SU-DHL-6 (cell line): ENCODE results near the gene IFNL4.

ENCODE experiments used
- H2AFZ ChIP-seq: fragments of 200-600 bp; sonication (generic); 2 replicates; pipeline ENCODE4 v1.6.1; 2014; ENCODE audit warnings: low read depth, mild to moderate bottlenecking, moderate library complexity, mixed read lengths, antibody characterized with exemption, low read length; ENCODE audit not compliant: severe bottlenecking
- H3F3A ChIP-seq: fragments of 200-600 bp; shearing (Covaris generic); 2 replicates; pipeline ENCODE4 v1.6.0; 2016; ENCODE audit warnings: antibody characterized with exemption, mild to moderate bottlenecking; ENCODE audit not compliant: insufficient read depth
- H3K27ac ChIP-seq: fragments of 200-600 bp; sonication (generic); 2 replicates; pipeline ENCODE4 v1.5.1; 2016; ENCODE audit warnings: low read depth, mild to moderate bottlenecking, low read length, moderate library complexity, mixed read lengths
- H3K27me3 ChIP-seq: fragments of 200-600 bp; sonication (generic), shearing (Covaris generic); 2 replicates; pipeline ENCODE4 v1.6.0; 2014; ENCODE audit warnings: mild to moderate bottlenecking, low read length
- H3K36me3 ChIP-seq: fragments of 200-600 bp; sonication (generic); 2 replicates; pipeline ENCODE4 v1.6.1; 2014; ENCODE audit warnings: mild to moderate bottlenecking, low read length, mixed read lengths
- H3K4me2 ChIP-seq: fragments of 300-600, 200-600 bp; shearing (Covaris generic), sonication (generic); 2 replicates; pipeline ENCODE4 v1.6.0; 2014; ENCODE audit warnings: low read length, low read depth, mild to moderate bottlenecking; ENCODE audit not compliant: poor library complexity, severe bottlenecking
- H3K4me3 ChIP-seq: fragments of 200-600 bp; sonication (generic); 2 replicates; pipeline ENCODE4 v1.5.1; 2014; ENCODE audit warnings: antibody characterized with exemption, low read length, mild to moderate bottlenecking, mixed read lengths; ENCODE audit not compliant: insufficient read depth, poor library complexity, severe bottlenecking
- H3K79me2 ChIP-seq: fragments of 200-600 bp; sonication (generic); 2 replicates; pipeline ENCODE4 v1.6.1; 2014; ENCODE audit warnings: mild to moderate bottlenecking, low read length, moderate library complexity; ENCODE audit not compliant: insufficient read depth
- H3K9ac ChIP-seq: fragments of 200-600 bp; sonication (generic); 2 replicates; pipeline ENCODE4 v1.7.0; 2014; ENCODE audit warnings: mild to moderate bottlenecking, low read length
- H3K9me2 ChIP-seq: fragments of 200-600 bp; sonication (generic); replicated peaks from 2 replicates; pipeline ENCODE4 v1.6.1; 2014; ENCODE audit warnings: low read length; ENCODE audit not compliant: insufficient read depth
- H3K9me3 ChIP-seq: fragments of 200-600 bp; sonication (generic); 2 replicates; pipeline ENCODE4 v1.6.1; 2014; ENCODE audit warnings: low read length, mixed read lengths; ENCODE audit not compliant: insufficient read depth
- H4K20me1 ChIP-seq: fragments of 200-600 bp; sonication (generic); 2 replicates; pipeline ENCODE4 v1.6.1; 2014; ENCODE audit warnings: low read depth, mild to moderate bottlenecking, antibody characterized with exemption, low read length, moderate library complexity, mixed read lengths
- EZH2phosphoT487 ChIP-seq: fragments of 200-600 bp; sonication (generic), shearing (Covaris generic); conservative IDR thresholded peaks from 2 replicates; pipeline ENCODE4 v1.6.1; 2018; ENCODE audit warnings: mild to moderate bottlenecking, antibody characterized with exemption, low read length, moderate library complexity, mixed read lengths
- TF ChIP-seq, protein P1 (sequence below): fragments of 200-600 bp; sonication (generic); IDR thresholded peaks from one replicate; pipeline ENCODE4 v1.5.1; 2017; ENCODE audit warnings: antibody characterized with exemption, mild to moderate bottlenecking, low read length, moderate library complexity; ENCODE audit not compliant: insufficient read depth, poor library complexity, severe bottlenecking

IFNL4 gene

GRCh38 chr19:39248806-39249205, at the start of gene IFNL4:
Gene IFNL4 (minus strand): TSS chr19:39248856.
- H3F3A ChIP-seq, result no peaks in the 10 kb centered on the region
- H3K27ac ChIP-seq, result no peak within 1 kb of the TSS
- H3K9me2 ChIP-seq, result no peaks in the 10 kb centered on the region
- no peaks in the 10 kb centered on the region for H3K27me3 ChIP-seq
- no peaks in the 10 kb centered on the region for H3K36me3 ChIP-seq
- no peak within 1 kb of the TSS for H3K4me2 ChIP-seq
- TF ChIP-seq, protein P1, sequence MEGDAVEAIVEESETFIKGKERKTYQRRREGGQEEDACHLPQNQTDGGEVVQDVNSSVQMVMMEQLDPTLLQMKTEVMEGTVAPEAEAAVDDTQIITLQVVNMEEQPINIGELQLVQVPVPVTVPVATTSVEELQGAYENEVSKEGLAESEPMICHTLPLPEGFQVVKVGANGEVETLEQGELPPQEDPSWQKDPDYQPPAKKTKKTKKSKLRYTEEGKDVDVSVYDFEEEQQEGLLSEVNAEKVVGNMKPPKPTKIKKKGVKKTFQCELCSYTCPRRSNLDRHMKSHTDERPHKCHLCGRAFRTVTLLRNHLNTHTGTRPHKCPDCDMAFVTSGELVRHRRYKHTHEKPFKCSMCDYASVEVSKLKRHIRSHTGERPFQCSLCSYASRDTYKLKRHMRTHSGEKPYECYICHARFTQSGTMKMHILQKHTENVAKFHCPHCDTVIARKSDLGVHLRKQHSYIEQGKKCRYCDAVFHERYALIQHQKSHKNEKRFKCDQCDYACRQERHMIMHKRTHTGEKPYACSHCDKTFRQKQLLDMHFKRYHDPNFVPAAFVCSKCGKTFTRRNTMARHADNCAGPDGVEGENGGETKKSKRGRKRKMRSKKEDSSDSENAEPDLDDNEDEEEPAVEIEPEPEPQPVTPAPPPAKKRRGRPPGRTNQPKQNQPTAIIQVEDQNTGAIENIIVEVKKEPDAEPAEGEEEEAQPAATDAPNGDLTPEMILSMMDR, result no peak
- TF ChIP-seq EZH2phosphoT487, result no peak
- H3K4me3 ChIP-seq, result no peak within 1 kb of the TSS
- no peaks in the 10 kb centered on the region for H4K20me1 ChIP-seq
- no peak within 1 kb of the TSS for H2AFZ ChIP-seq
- H3K9ac ChIP-seq, result no peak within 1 kb of the TSS
- H3K79me2 ChIP-seq, result no peaks in the 10 kb centered on the region
- H3K9me3 ChIP-seq, result no peaks in the 10 kb centered on the region

- Histone ChIP-seq H3K4me3 (no peak overlapping the region), H3F3A (no peaks in the 10 kb centered on the region), H3K27ac (no peak overlapping the region), H3K9me2 (no peaks in the 10 kb centered on the region), H3K4me2 (no peak overlapping the region), H3K79me2 (no peaks in the 10 kb centered on the region), H4K20me1 (no peaks in the 10 kb centered on the region), H3K27me3 (no peaks in the 10 kb centered on the region), H3K9me3 (no peaks in the 10 kb centered on the region), H3K36me3 (no peaks in the 10 kb centered on the region), H2AFZ (no peak overlapping the region), H3K9ac (no peak overlapping the region)
- TF ChIP-seq, protein P1, result no peak
- no peak for TF ChIP-seq EZH2phosphoT487
Observed at GRCh38 chr19:39297931-39298634, 49.4 kb upstream of the IFNL4 start.

- Histone ChIP-seq H3K4me2 (no peak overlapping the region), H3K27me3 (no peaks in the 10 kb centered on the region), H2AFZ (no peak overlapping the region), H4K20me1 (no peaks in the 10 kb centered on the region), H3K9me2 (no peaks in the 10 kb centered on the region), H3K36me3 (no peaks in the 10 kb centered on the region), H3K4me3 (no peak overlapping the region), H3F3A (no peaks in the 10 kb centered on the region), H3K9ac (no peak overlapping the region), H3K9me3 (no peaks in the 10 kb centered on the region), H3K27ac (no peak overlapping the region), H3K79me2 (no peaks in the 10 kb centered on the region)
- TF ChIP-seq, protein P1, result no peak
- no peak for TF ChIP-seq EZH2phosphoT487
Observed at GRCh38 chr19:39296906-39297305, 48.2 kb upstream of the IFNL4 start.
